Myocyte (in vitro differentiated cells): ENCODE data around the gene C9orf50. TPM values are rescaled to one million over a fixed set of nuclear protein-coding genes. Genes with fewer than 3 reads are reported as not detected.

ENCODE experiments used
- DNase-seq: peaks from one replicate; pipeline ENCODE4 v3.0.0-alpha.2; 2012; ENCODE audit warnings: low read depth
- total RNA-seq: library from RNA; depleted of rRNA; stranded (reverse); fragments of >200 nt; gene quantifications from 2 replicates; pipeline ENCODE4 v1.2.3, GENCODE V29; 2014

Gene C9orf50
- total RNA-seq, 1 donor from 2014 or later = not detected

- no peak for DNase-seq
These were observed 8.8 kb downstream of the C9orf50 start for GRCh38 chr9:129612123-129612522.

GRCh38 chr9:129611307-129611800 lies 9.5 kb downstream of the C9orf50 start:
- no peak for DNase-seq

GRCh38 chr9:129610473-129611306 lies 10.2 kb downstream of the C9orf50 start:
- DNase-seq = peak; percentile 76

- DNase-seq = no peak
These were observed 10.8 kb downstream of the C9orf50 start for GRCh38 chr9:129610213-129610472.

GRCh38 chr9:129609486-129610212 lies 11.3 kb downstream of the C9orf50 start:
- DNase-seq = peak; percentile 38

GRCh38 chr9:129608561-129609481 lies 12.1 kb downstream of the C9orf50 start:
- no peak for DNase-seq

- no peak for DNase-seq
These were observed 13.9 kb downstream of the C9orf50 start for GRCh38 chr9:129607027-129607387.

- peak; percentile 70 for DNase-seq
These were observed 14.5 kb downstream of the C9orf50 start for GRCh38 chr9:129606161-129607026.

GRCh38 chr9:129604766-129605163 lies 16.1 kb downstream of the C9orf50 start:
- DNase-seq = no peak

- DNase-seq = no peak
These were observed 16.7 kb downstream of the C9orf50 start for GRCh38 chr9:129604056-129604765.

GRCh38 chr9:129602598-129603415 lies 18.1 kb downstream of the C9orf50 start:
- DNase-seq = no peak

- DNase-seq = no peak
These were observed 19.7 kb downstream of the C9orf50 start for GRCh38 chr9:129601082-129601674.

- no peak for DNase-seq
These were observed 22.8 kb downstream of the C9orf50 start for GRCh38 chr9:129598089-129598596.

- DNase-seq = no peak
These were observed 23.4 kb downstream of the C9orf50 start for GRCh38 chr9:129597355-129598088.

GRCh38 chr9:129596541-129597331 lies 24.2 kb downstream of the C9orf50 start:
- no peak for DNase-seq

GRCh38 chr9:129595903-129596540 lies 24.9 kb downstream of the C9orf50 start:
- DNase-seq = no peak
